Middle frontal gyrus (tissue), 1 donor: ENCODE results near the gene LGALS16.
"Not testable (repeated sequence)": the region's sequence is repeated elsewhere in the genome, so short reads cannot be mapped to it uniquely, and the experiment has no call there.

Experiments used
- DNase-seq: peaks from one replicate; pipeline ENCODE4 v3.0.0-alpha.2; 2015; ENCODE audit warnings: low spot score; ENCODE audit errors: extremely low spot score

Gene LGALS16

DNA sequence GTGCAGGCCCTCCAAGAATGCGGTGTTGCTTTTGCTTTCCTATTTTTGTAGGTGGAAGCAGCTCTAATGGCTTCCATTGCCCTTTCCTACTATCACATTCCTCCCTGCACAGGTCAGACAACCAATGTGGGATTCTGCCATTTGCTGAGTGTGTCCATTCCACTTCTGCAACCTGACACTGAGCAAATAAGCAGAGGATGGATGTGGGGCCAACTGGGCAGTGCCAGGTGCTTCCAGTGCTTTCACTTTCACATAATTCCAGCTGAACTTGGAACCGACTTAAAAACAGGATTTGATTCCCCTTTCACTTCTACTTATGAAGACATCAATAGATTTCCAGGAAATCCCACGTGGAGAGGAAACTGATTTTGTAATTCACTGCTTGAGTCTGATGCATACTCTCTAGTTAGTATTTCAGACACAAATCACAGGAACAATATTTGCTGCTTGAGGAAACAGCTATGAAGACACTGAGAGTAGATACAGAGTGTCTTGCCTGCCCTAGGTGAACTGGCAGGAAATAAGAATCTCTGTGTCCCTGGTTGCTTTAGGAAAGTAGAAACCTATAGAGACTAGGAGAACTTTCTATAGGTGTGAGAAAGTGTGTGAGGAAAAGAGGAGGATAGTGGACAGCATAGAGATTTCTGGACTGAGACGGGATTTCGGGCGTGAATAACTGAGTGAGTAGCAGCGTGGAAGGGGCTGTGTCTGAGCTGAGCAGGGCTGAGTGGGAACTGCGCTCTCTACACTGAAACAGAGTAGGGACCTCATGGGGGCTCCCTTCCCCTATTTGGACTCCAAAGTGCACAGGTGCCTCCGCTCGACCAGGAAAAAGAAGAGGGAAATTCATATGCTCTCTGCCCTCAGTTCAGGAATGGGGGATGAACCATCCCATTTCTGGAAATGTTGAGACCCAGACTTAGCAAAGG, 22.5 kb downstream of the LGALS16 start:
- no peak for DNase-seq

GRCh38 chr19:39679056-39679790, 23.5 kb downstream of the LGALS16 start:
- DNase-seq = no peak

GRCh38 chr19:39679791-39680168, 24.1 kb downstream of the LGALS16 start:
- DNase-seq = no peak

DNA sequence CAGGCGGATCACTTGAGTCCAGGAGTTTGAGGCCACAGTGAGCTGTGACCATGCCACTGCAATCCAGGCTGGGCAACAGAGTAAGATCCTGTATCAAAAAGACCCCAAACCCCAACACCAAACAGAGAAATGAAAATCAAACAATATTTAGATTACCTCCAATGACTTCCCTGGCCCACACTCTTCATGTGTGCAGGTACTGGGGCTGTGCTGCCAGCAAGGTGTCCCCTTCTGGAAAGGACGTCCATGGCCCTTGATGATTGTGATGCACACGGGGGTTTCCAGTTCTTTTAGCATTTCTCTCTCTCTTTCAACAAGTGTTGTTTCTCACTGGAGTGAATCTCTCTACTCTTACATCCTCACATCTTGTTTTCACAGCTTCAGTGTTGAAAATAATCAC, 24.9 kb downstream of the LGALS16 start:
- no peak for DNase-seq

GRCh38 chr19:39681416-39681815, 25.7 kb downstream of the LGALS16 start:
- DNase-seq = no peak

DNA sequence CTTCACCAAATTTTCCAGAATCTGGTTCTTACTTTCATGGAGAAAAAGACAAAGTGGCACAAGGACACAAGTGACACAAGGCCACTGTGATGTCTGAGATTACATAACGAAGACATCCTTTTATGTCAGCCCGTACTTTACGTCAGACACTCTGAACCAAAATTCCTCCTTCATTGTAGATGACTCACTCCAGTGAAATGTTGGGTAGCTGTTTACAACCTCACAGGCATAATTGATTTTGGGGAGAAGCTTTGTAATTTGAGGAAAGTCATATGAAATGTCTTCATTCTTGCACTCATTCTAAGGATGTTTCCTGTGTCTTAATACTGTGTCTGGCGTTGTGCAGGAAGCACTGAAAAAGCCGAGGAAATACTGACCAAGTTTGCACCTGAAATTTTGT, 28.6 kb downstream of the LGALS16 start:
- DNase-seq = no peak

DNA sequence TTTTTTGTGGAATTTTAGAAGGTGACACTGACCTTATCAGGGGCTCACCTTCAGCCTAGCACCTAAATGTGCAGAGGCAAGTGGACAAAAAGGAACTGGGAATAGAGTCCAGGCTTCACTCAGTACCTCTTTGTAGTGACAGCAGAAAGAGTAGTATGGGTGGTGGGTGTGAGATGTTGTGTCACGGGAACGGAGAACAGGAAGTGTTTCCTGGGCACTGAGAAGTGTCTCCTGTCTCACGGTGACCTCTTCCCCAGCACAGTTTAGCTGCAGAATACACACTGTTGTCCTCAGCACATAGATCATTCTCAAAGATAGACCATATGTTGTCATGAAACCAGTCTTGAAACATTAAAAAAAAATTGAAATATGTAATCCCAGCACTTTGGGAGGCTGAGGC, 31.0 kb downstream of the LGALS16 start:
- no peak for DNase-seq

GRCh38 chr19:39688637-39689036, 32.9 kb downstream of the LGALS16 start:
- DNase-seq = not testable (repeated sequence)

GRCh38 chr19:39692166-39692565, 36.5 kb downstream of the LGALS16 start:
- DNase-seq = no peak

DNA sequence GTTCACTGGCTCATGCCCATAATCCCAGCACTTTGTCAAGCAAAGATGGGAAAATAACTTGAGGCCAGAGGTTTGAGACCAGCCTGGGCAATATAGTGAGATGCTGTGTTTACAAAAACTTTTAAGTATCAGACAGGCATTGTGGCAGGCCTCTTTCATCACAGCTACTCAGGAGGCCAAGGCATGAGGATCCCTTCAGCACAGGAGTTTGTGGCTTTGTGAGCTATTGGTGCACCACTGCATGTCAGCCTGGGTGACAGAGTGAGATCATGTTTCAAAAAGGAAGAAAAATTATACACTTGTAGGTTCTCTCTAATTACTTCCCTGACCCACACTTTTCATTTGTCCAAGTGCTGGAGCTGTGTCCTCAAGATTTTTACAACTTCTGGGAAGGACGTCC, 37.1 kb downstream of the LGALS16 start:
- DNase-seq = no peak

GRCh38 chr19:39695759-39696158, 40.0 kb downstream of the LGALS16 start:
- DNase-seq = no peak

GRCh38 chr19:39696387-39696786, 40.7 kb downstream of the LGALS16 start:
- no peak for DNase-seq

GRCh38 chr19:39698535-39698934, 42.8 kb downstream of the LGALS16 start:
- no peak for DNase-seq

- DNase-seq = no peak
These were observed 45.6 kb downstream of the LGALS16 start for GRCh38 chr19:39701291-39701690.

GRCh38 chr19:39704181-39705044, 48.7 kb downstream of the LGALS16 start, which contains the start of gene LGALS14:
LGALS14 (plus strand) TSS chr19:39704481; CDS start chr19:39704529, 48 bp downstream.
- no peak for DNase-seq

- DNase-seq = no peak
These were observed 50.0 kb downstream of the LGALS16 start for GRCh38 chr19:39705578-39706188.

DNA sequence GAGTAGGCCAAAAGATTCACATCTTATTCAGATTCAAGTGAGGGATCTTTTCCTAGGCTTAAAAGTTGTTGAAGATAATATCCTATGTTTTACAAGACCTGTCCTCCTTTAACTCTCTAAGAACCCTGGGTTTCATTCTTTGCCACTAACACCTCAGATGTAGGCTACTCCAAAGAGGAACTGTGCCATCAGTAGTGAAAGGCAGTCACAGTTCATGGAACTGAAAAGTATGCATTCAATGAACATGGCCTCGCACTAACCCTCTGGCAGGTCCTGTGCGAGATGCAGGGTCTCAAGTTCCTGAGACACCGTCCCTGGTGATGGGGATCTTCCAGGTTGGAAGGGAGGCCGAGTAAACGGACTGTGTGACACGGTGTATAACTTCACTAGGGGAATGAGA, 52.9 kb downstream of the LGALS16 start:
- DNase-seq = no peak

DNA sequence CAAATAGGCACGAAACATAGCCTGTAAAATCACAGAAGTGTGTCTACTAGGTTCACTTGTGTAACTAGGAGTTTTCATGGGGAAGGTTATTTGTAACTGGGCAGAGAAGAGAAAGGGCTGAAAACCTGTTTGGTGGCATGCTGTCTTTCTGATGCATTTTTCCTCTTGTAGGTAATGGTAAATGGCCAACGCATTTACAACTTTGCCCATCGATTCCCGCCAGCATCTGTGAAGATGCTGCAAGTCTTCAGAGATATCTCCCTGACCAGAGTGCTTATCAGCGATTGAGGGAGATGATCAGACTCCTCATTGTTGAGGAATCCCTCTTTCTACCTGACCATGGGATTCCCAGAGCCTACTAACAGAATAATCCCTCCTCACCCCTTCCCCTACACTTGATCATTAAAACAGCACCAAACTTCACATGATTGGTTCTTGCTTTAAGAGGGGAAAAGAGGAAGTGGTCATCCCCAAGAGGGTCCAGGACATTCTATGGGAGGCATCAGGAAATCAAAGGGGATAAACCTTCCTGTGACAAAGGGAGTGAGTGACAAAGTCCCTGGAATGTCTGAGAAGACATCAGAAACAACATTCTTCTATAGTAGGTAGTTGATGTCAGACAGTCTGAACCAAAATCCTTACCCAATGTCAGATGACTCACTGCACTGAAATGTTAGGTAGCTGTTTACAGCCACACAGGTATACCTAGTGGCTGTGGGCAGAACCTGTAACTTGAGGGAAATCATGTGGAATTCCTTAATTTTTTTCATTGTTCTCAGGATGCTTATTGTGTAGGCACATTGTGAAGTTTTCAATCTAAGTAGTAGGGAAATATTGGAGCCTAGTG, 53.5 kb downstream of the LGALS16 start:
- DNase-seq = no peak
